Fibroblast of the aortic adventitia (primary cell): ENCODE measurements around the gene GDF7. TPM values are rescaled to one million over a fixed set of nuclear protein-coding genes. Genes with fewer than 3 reads are reported as not detected.

Experiments used
- DNase-seq: peaks from one replicate; pipeline ENCODE4 v3.0.0-alpha.2; 2010; ENCODE audit warnings: low read depth
- H3K4me3 ChIP-seq: 2 replicates; pipeline ENCODE4 v1.5.1; 2011; ENCODE audit warnings: low read depth, mild to moderate bottlenecking, control low read depth, low read length, moderate library complexity
- total RNA-seq: library from RNA; depleted of rRNA; stranded (reverse); fragments of >200 nt; gene quantifications from 2 replicates; pipeline ENCODE4 v1.2.3, GENCODE V29; 2012; ENCODE audit warnings: low replicate concordance
- TF ChIP-seq, protein P1 (sequence below): IDR thresholded peaks from 2 replicates; pipeline ENCODE4 v1.5.1; 2011; ENCODE audit warnings: mild to moderate bottlenecking, low read length, control low read depth, inconsistent platforms; ENCODE audit not compliant: insufficient read depth

GDF7 gene
- total RNA-seq, 1 donor = under 0.01 TPM

DNA sequence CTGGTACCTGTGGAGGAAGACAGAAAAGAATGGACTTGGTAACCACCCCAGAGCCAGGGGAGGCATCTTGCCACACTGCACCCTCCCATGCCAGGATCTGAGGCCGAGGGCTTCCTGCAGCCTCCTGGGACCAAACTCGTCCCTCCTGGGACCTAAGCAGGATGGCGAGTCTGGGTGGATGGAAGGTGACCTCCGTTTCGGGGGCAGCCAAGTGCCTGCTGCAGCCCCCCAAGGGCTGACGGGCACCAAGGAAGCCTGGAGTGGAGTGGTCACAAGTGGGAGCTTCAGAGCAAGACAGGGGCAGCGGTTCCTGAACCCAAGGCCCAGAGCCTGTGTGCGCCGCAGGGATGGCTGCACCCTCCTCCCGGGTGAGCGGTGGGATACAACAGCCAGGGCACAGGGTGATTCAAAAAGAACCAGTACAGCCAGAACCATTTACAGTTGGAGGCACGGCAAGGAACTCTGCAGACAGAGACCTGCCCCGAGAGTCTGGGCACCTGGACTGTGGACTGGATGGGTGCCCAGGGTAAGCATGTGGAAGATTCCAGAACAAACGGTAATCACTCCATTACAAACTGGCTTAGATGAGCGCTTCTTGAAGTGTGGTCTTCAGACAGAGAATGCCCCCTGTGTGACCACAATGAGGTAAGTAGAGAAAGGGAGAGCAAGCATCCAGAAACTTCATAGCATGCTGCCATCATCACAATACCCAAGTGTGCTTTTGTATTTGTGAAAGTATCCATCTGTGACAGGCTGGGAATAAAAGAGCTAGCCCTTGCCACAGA, 28.1 kb upstream of the GDF7 start:
- TF ChIP-seq, protein P1, sequence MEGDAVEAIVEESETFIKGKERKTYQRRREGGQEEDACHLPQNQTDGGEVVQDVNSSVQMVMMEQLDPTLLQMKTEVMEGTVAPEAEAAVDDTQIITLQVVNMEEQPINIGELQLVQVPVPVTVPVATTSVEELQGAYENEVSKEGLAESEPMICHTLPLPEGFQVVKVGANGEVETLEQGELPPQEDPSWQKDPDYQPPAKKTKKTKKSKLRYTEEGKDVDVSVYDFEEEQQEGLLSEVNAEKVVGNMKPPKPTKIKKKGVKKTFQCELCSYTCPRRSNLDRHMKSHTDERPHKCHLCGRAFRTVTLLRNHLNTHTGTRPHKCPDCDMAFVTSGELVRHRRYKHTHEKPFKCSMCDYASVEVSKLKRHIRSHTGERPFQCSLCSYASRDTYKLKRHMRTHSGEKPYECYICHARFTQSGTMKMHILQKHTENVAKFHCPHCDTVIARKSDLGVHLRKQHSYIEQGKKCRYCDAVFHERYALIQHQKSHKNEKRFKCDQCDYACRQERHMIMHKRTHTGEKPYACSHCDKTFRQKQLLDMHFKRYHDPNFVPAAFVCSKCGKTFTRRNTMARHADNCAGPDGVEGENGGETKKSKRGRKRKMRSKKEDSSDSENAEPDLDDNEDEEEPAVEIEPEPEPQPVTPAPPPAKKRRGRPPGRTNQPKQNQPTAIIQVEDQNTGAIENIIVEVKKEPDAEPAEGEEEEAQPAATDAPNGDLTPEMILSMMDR = no peak
- no peak overlapping the region for H3K4me3 ChIP-seq
- DNase-seq = no peak

DNA sequence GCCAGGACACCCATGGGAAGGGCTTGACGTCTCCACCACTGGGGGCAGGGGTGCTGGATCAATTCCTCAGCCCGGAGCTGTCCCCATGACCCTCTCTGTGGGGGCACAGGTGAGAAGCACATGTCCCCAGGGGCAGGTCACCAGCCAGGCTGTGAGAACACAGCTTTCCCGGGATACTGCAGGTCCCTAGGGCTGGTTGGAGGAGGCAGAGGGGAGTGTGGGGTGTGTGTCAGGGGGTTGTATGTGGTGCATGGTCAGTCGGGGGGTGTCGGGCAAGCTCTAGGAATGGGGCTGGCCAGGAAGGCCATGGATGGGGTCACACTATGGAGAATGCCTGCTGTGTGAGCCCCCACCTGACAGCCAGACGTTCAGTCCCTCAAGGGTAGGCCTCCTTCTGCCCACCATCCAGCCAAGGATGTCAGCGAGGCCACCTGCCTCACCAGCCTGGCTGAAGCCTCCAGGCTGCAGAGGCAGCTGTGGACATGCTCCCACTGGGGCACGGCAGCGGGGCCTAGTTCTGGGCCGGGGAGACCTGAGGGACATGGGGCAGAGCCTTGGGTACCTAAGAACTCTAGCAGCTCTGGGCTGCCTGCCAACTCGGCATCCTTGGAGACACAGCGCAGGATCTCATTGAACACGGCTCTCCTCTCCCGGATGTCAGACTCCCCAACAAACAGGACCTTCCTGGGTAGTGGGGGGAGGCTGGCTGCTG, 26.4 kb upstream of the GDF7 start:
- no peak for DNase-seq
- TF ChIP-seq, protein P1 = no peak
- H3K4me3 ChIP-seq = no peak overlapping the region

DNA sequence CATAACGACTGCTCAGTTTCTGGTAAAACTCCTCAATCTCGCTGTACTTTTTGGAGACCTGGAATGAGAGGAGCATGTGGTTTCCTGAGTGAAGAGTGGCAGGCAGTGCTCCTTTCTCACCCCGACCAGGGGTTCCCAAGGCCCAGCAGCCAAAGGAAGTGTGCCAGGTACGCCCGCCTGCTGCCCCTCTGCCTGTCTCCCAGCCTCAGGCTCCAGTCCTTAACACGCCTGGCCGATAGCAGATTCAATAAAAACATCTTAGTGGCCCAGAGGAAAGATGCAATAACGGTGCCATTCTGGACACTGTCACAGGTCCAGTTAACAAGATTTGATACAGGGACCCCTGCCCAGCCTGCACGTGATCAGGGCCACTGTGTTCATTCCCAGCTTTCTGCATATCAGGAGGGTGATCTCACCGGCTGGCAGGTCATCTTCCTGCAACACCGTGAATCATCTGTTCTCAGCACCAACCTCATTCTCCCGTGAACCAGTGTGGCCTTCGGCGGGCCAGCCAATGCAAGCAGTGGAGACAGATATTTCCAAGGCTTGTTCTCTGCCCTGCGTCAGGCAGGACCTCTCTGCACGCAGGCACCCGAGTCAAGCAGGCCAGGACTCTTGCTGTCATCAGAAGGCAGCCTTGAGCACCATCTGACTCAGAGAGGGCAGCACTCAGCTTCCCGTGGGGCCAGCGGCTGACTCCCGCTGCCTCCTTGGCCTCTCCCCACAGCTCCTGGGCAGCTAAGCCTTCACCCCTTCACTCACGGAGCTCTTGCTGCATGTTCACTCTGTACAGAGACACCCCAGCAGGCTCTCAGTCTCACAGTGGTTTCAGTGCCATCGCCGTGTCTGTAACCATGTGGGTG, 25.6 kb upstream of the GDF7 start:
- H3K4me3 ChIP-seq = no peak overlapping the region
- TF ChIP-seq, protein P1 = no peak
- DNase-seq = peak; percentile 74

DNA sequence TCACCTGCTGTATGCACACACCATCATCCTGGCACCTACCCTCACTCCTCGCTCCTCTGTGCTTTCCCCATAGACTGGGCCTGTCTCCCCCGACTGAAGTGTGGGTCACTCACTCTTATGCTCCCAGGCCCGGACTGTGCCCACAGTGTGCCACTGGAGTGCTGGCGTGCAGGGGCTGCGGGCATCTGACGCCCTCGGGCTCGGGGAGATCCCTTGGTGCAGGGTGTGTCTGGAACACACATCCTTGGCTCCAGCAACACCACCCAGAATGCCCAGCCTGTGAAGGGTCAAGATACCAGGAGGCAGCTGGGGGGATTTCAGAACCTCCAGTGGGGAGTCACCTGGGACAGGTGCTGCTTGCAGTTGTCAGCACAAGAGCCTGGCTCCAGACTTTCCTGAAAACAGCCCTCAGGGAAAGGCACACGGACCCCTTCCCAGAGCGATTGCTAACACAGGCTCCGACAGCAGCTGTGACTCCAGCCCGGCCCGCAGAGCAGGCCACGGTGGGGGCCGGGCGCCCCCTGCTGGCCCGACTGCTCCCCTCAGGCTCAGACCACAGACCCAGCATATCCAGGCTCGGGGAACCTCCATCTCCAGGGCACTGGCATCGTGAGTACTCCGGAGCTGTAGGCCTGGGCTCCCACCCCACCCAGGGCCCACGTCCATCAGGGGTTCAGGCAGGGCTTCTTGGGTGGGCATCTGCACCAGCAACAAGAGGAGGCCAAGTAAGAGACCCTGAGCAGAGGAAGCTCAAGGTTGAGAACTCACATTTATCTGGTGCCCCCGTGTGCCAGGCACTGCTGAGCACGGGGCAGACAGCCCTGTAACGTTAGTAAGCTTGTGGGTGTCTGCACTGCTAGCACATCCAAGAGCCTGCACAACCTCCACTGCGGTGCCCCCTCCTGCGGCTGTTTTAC, 24.6 kb upstream of the GDF7 start:
- TF ChIP-seq, protein P1 = peak; percentile 97
- DNase-seq = peak; percentile 69
- H3K4me3 ChIP-seq = no peak overlapping the region

DNA sequence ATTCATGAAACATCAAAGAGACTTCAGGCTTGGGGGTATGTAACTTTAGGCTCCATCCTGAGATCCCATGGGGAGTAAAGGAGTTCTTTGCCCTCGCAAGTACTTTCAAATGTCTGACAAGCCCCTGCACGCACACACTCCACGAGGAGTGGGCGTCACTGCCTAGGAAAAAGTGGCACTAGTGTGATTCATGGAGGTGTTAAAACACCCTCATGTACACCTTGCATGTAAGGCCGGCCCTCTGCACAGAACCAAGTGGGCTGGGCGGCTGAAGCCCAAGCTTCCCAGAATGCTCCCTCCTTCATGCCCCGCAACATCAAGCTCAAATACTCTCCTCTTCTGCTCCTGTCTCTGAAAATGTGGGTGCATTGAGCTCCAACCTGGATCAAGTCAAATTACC, 23.9 kb upstream of the GDF7 start:
- TF ChIP-seq, protein P1 = no peak
- H3K4me3 ChIP-seq = no peak overlapping the region
- DNase-seq = no peak

DNA sequence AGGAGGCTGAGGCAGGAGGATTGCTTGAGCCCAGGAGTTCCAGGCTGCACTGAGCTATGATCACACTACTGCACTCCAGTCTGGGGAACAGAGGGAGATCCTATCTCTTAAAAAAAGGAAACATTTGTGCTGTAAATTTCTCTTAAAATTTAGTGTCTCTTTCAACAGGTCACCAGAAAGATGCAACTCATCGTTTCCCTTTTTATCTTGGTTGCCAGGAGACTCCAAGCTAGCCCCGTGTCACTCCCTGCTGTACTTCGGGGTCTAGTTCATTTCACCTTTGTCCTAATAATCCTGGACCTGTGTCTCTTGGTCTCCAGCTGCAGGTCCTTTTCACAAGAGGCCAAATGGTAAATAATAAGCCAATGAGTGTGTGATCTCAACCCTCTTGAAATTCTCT, 23.1 kb upstream of the GDF7 start:
- TF ChIP-seq, protein P1 = no peak
- DNase-seq = no peak
- no peak overlapping the region for H3K4me3 ChIP-seq
